ENCODE measurements around the gene NKTR. TPM values are rescaled to one million over a fixed set of nuclear protein-coding genes. Genes with fewer than 3 reads are reported as not detected.

Gene NKTR
- total RNA-seq, 3 donors from 2014 or later, result 61.4 to 75.6 (median 70.5) TPM

GRCh38 chr3:42658771-42659390 lies 58.4 kb downstream of the NKTR start:
- no peak for ATAC-seq

DNA sequence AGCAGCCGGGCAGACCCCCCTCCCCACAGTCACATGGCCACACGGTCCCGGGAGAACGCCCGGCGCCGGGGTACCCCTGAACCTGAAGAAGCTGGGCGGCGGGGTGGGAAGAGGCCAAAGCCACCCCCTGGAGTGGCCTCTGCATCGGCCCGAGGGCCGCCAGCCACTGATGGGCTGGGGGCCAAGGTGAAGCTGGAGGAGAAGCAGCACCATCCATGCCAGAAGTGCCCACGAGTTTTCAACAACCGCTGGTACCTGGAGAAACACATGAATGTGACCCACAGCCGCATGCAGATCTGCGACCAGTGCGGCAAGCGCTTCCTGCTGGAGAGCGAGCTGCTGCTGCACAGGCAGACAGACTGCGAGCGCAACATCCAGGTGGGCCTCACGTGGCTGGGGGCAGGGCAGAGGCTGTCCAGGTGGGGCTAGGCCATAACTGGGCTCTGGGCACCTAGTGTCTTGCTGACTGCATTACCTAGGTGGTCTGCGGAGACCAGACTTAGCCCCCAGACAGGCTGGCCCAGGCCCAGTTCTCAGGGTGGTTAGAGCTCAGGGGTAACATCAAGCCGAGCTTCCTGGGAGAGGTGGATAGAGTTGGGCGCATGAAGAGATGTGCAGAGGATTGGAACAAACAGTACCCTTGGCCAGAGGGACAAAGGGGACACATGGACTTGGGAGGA lies 59.1 kb downstream of the NKTR start:
- TF ChIP-seq CTCF (IDR thresholded peaks at IDR 0.05), result no peak
- no peaks in the 10 kb centered on the region for H3K9me3 ChIP-seq
- DNase-seq, result no peak
- no peak overlapping the region for H3K4me3 ChIP-seq
- ATAC-seq, result no peak
- H3K4me1 ChIP-seq (ENCODE audit: low read depth), result peaks cover 2% of the 10 kb centered on the region
- intact Hi-C loops (cut with DNase I, micrococcal nuclease), result loop anchor here in 1 of 2 donors (10.0 kb wide), 1 partner anchor 85 kb away; no protein-coding TSS in a partner anchor
- no peaks in the 10 kb centered on the region for H3K36me3 ChIP-seq (ENCODE audit: low read depth)

More at GRCh38 chr3:42658771-42659390, 58.4 kb downstream of the NKTR start:
- H3K4me3 ChIP-seq, result no peak overlapping the region
- intact Hi-C loops (cut with DNase I, micrococcal nuclease), result loop anchor here in 1 of 2 donors (10.0 kb wide), 1 partner anchor 86 kb away; no protein-coding TSS in a partner anchor
- DNase-seq, result no peak
- H3K9me3 ChIP-seq, result no peaks in the 10 kb centered on the region
- no peak for TF ChIP-seq CTCF (IDR thresholded peaks at IDR 0.05)
- H3K4me1 ChIP-seq (ENCODE audit: low read depth), result peaks cover 2% of the 10 kb centered on the region
- H3K36me3 ChIP-seq (ENCODE audit: low read depth), result no peaks in the 10 kb centered on the region

DNA sequence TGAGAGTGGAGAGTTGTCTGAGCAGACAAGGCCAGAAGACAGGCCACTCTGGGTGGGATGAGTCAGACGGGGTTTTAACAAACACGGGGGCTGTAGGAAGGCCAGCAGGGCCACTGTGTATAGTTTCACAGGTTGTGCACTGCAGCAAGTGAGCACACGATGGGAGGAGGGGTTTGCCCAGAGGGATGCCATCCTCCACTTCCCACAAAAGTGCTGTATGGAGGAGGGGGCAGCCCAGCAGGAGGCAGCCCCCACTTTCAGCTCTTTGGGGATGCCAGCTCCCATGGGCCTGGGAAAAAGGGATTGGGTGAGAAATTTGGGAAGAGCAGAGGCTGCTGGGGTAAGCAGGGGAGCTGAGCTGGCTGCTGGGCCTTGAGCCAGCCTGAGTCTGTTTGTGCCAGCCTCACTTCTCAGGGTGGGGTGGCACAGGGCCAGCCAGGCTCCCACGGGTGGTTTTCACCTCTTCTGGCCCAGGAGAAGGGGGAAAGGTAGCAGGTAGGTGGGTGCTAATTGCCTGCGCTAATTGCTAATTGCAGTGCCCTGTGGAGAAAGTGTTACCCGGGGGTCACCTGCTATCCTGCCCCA lies 59.7 kb downstream of the NKTR start:
- DNase-seq (no peak), ATAC-seq (no peak)
- Histone ChIP-seq H3K36me3 (ENCODE audit: low read depth) (no peaks in the 10 kb centered on the region), H3K9me3 (no peaks in the 10 kb centered on the region), H3K4me1 (ENCODE audit: low read depth) (no peaks in the 10 kb centered on the region), H3K4me3 (no peak overlapping the region)
- no peak for TF ChIP-seq CTCF (IDR thresholded peaks at IDR 0.05)
- intact Hi-C loops (cut with DNase I, micrococcal nuclease), result no loop called here

DNA sequence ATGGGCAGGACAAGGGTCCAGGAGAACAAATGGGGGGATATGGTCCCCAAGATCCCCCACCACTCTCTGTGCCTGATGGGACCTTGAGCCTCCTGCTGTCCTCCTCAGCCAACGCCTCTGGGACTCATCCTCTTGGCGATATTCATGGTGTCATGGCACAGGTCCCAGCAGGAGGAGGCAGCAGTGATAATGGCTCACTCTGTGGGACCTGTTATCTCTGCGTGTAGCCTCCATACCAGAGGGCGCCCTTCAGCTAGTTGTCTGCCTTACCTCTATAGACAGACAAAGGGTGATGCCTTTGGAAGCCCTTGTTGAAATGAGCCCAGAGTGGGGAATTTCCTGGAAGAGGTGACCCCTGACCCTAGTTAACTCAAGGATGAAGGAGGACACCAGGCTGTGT lies 60.4 kb downstream of the NKTR start:
- intact Hi-C loops (cut with DNase I, micrococcal nuclease), result no loop called here
- no peak overlapping the region for H3K4me3 ChIP-seq
- ATAC-seq, result no peak
- TF ChIP-seq CTCF (IDR thresholded peaks at IDR 0.05), result no peak
- no peaks in the 10 kb centered on the region for H3K4me1 ChIP-seq (ENCODE audit: low read depth)
- H3K36me3 ChIP-seq (ENCODE audit: low read depth), result no peaks in the 10 kb centered on the region
- no peak for DNase-seq
- no peaks in the 10 kb centered on the region for H3K9me3 ChIP-seq

GRCh38 chr3:42661593-42662022 lies 61.1 kb downstream of the NKTR start:
- TF ChIP-seq CTCF (IDR thresholded peaks at IDR 0.05), result no peak
- intact Hi-C loops (cut with DNase I, micrococcal nuclease), result no loop called here
- no peaks in the 10 kb centered on the region for H3K4me1 ChIP-seq (ENCODE audit: low read depth)
- no peaks in the 10 kb centered on the region for H3K9me3 ChIP-seq
- no peak for DNase-seq
- no peak overlapping the region for H3K4me3 ChIP-seq
- no peak for ATAC-seq
- no peaks in the 10 kb centered on the region for H3K36me3 ChIP-seq (ENCODE audit: low read depth)
